Activated B cell treated with CpG ODN at 0.5 μM for 24 hours (primary cell): ENCODE results near the gene KRT86. TPM values are rescaled to one million over a fixed set of nuclear protein-coding genes. Genes with fewer than 3 reads are reported as not detected.

Source experiments
- ATAC-seq: fragments of 200-7000 bp; cut with Tn5 transposase; one replicate; pipeline ENCODE4 v1.10.0; 2021; ENCODE audit warnings: low read depth, mild to moderate bottlenecking, moderate library complexity
- CTCF ChIA-PET: fragments of 350-600 bp; sonication (Branson Sonifier 250); formaldehyde crosslinking; loops from one replicate; lab custom pipeline; 2021; ENCODE audit warnings: antibody characterized with exemption; lab: Charles Lee
- POLR2A ChIA-PET: fragments of 350-600 bp; sonication (Branson Sonifier 250); formaldehyde crosslinking; loops from one replicate; lab custom pipeline; 2021; ENCODE audit warnings: antibody characterized with exemption; lab: Charles Lee
- DNase-seq: peaks from one replicate; pipeline ENCODE4 v3.0.0; 2022
- H3K27ac Mint-ChIP-seq: one replicate; pipeline ENCODE4 v1.8.0; 2020; ENCODE audit warnings: mixed read lengths
- H3K27me3 Mint-ChIP-seq: one replicate; pipeline ENCODE4 v1.8.0; 2021; ENCODE audit warnings: mixed read lengths
- H3K36me3 Mint-ChIP-seq: one replicate; pipeline ENCODE4 v1.8.0; 2021; ENCODE audit warnings: low read depth, mixed read lengths
- H3K4me1 Mint-ChIP-seq: one replicate; pipeline ENCODE4 v1.8.0; 2021; ENCODE audit warnings: mixed read lengths
- H3K4me3 Mint-ChIP-seq: one replicate; pipeline ENCODE4 v1.8.0; 2020; ENCODE audit warnings: mild to moderate bottlenecking, mixed read lengths
- H3K9me3 Mint-ChIP-seq: one replicate; pipeline ENCODE4 v1.8.0; 2020; ENCODE audit warnings: mixed read lengths
- intact Hi-C: fragments of 100-400 bp; cut with micrococcal nuclease; formaldehyde crosslinking; loops from one replicate; pipeline ENCODE4 v1.15.1; 2024
- total RNA-seq: library from RNA; stranded (reverse); gene quantifications from 2 replicates; pipeline ENCODE4 v1.2.3, GENCODE V29; 2022
- TF ChIP-seq, protein P1 (sequence below): fragments of 200-600 bp; IDR thresholded peaks from one replicate; pipeline ENCODE4 v1.8.0; 2022; ENCODE audit warnings: antibody characterized with exemption, mild to moderate bottlenecking

KRT86 gene
- total RNA-seq, 1 donor from 2014 or later: not detected

DNA sequence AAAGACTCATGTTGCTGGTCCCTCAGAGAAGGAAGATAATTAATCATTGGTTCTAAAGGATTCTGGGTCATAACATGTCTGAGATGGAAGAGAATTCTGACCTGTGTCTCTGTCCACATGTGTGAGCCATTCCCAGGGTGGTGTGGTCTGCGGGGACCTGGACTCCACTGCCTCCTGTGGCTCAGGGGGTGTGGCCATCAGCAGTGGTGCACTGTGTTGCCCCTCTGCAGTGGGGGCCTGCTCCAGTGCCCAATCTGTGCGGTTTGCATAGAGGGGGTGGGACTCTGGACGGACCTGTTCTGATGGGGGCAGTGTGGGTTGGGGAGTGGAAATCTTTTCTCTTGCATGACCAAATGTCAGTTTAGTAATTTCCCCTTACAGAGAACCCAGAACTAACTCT lies 79.3 kb downstream of the KRT86 start:
- DNase-seq (no peak), ATAC-seq (no peak)
- peaks cover 21% of the 10 kb centered on the region for H3K4me1 Mint-ChIP-seq
- no peaks in the 10 kb centered on the region for H3K9me3 Mint-ChIP-seq
- TF ChIP-seq, protein P1, sequence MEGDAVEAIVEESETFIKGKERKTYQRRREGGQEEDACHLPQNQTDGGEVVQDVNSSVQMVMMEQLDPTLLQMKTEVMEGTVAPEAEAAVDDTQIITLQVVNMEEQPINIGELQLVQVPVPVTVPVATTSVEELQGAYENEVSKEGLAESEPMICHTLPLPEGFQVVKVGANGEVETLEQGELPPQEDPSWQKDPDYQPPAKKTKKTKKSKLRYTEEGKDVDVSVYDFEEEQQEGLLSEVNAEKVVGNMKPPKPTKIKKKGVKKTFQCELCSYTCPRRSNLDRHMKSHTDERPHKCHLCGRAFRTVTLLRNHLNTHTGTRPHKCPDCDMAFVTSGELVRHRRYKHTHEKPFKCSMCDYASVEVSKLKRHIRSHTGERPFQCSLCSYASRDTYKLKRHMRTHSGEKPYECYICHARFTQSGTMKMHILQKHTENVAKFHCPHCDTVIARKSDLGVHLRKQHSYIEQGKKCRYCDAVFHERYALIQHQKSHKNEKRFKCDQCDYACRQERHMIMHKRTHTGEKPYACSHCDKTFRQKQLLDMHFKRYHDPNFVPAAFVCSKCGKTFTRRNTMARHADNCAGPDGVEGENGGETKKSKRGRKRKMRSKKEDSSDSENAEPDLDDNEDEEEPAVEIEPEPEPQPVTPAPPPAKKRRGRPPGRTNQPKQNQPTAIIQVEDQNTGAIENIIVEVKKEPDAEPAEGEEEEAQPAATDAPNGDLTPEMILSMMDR: no peak
- intact Hi-C loops: no loop called here
- no peaks in the 10 kb centered on the region for H3K36me3 Mint-ChIP-seq
- H3K27ac Mint-ChIP-seq: no peak overlapping the region
- ChIA-PET POLR2A (no interaction called here), CTCF (no interaction called here)
- peaks cover 2% of the 10 kb centered on the region for H3K27me3 Mint-ChIP-seq
- no peak overlapping the region for H3K4me3 Mint-ChIP-seq

DNA sequence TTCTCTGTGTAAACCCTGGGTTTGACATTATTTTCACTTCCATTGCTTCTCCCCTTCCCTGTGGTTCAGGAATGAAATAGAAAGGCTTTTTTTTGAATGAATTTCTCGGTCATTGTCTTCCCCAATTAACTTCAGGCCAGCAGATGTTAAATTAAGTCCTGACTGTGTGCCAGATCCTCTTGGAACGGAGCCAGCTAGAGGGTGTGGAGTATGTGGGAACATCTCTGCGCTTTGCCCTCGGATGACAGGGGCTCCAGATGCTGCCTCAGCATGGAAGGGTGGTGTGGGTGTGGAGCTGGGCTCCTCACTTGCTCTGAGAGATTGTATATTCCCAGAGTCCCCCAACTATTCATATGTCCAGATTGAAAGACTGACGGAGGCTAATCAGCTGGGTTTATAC lies 79.8 kb downstream of the KRT86 start:
- CTCF ChIA-PET: no interaction called here
- TF ChIP-seq, protein P1: no peak
- Mint-ChIP-seq H3K27me3 (peaks cover 2% of the 10 kb centered on the region), H3K36me3 (no peaks in the 10 kb centered on the region), H3K4me1 (peaks cover 25% of the 10 kb centered on the region), H3K4me3 (no peak overlapping the region), H3K9me3 (no peaks in the 10 kb centered on the region), H3K27ac (no peak overlapping the region)
- intact Hi-C loops: no loop called here
- POLR2A ChIA-PET: no interaction called here
- DNase-seq: no peak
- ATAC-seq: no peak

DNA sequence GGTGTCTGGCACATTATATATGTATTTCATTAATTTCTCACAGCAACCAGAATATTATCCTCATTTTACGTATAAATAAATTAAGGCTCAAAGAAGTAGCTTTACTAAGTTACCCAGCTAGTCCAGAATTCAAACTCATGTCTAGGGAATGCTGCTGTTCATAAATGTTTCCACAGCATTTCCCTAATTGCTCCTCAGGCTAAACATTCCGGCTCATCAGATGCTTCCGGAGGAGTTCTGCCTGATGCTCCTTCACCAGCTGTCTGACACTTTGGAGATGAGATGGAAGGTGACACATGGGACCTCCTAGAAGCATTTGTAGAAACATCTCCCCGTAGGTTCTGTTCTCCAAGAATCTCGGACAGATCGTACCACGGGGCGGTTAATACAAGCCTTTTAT lies 80.7 kb downstream of the KRT86 start:
- Mint-ChIP-seq H3K4me3 (no peak overlapping the region), H3K4me1 (peaks cover 32% of the 10 kb centered on the region), H3K27ac (no peak overlapping the region), H3K36me3 (no peaks in the 10 kb centered on the region), H3K9me3 (no peaks in the 10 kb centered on the region), H3K27me3 (peaks cover 6% of the 10 kb centered on the region)
- POLR2A ChIA-PET: no interaction called here
- TF ChIP-seq, protein P1: no peak
- CTCF ChIA-PET: no interaction called here
- no peak for ATAC-seq
- DNase-seq: no peak
- intact Hi-C loops: no loop called here

DNA sequence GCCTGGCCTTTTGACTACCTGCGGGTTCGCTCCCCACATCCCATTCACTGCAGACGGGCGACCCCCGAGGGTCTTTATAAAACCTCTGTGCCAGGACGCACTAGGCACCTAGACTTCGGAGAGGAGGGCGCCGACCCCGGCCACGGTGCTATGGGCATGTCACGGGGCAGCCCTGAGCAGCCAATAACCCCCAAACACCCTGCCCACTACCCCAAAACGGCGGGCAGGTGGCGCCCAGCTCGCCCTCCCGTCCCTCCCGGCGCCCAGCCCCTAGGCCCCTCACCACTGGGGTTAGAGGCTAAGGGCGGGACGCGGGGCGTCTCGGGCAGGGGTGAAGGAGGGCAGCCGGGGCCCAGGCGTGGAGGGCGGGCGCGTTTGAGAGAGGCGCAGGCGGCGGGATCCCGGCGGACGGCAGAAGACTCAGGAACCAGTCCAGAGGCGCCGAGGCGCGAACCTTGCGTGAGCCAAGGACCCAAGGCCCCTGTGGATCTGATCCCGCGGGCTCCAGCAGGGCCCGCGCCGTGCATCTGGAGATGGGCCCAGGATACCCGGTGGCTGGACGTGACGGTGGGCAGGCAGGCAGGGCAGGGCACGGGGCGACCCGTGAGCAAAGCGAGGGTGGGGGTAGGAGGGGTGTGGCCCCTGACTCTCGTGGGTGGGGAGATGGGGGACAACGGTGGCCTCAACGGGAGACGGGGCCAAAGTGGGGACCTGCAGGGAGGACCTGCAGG lies 81.8 kb downstream of the KRT86 start:
- TF ChIP-seq, protein P1: no peak
- ATAC-seq: no peak
- no peak for DNase-seq
- CTCF ChIA-PET: no interaction called here
- H3K36me3 Mint-ChIP-seq: no peaks in the 10 kb centered on the region
- peaks cover 6% of the 10 kb centered on the region for H3K27me3 Mint-ChIP-seq
- intact Hi-C loops: no loop called here
- peaks cover 32% of the 10 kb centered on the region for H3K4me1 Mint-ChIP-seq
- no peaks in the 10 kb centered on the region for H3K9me3 Mint-ChIP-seq
- H3K27ac Mint-ChIP-seq: no peak overlapping the region
- POLR2A ChIA-PET: no interaction called here
- no peak overlapping the region for H3K4me3 Mint-ChIP-seq

DNA sequence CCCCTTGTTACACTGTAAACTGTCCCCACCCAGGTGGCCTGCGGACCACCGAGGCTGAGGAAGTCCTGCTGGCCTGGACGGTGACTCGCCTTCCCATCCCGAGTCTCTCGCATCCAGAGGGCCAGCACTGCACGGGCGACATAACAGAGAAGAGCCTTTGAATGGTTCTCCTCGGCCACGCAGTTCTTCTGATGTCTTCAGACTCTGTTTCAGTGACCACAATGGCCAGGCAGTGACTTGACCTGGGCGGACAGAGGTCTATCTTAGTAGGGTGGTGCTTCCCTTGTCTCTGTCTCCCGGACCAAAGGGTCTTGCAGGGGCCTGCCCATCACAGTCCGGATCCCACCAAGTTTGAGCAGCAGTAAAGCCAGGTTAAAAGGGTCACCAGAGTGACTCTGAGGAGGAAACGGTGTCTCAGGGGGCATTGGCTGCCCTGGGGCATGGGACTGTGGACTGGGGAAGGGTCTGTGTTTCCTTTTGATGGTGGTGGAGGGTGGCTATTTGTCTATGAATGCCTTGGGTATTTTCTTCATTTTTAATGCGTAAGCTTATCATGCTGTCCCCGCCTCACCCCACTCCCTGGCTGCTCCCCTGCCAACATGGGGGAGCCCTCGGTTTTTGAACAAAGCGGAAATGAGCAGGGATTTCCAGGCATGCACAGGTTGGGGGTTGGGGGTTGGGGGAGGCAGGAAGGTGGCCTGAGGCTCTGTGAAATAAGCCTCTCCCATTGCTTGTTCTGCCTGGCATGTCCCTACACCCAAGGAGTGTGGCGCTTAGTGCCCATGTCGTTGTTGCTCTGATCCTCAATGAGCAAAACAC lies 82.5 kb downstream of the KRT86 start:
- Mint-ChIP-seq H3K4me3 (no peak overlapping the region), H3K9me3 (no peaks in the 10 kb centered on the region), H3K4me1 (peaks cover 29% of the 10 kb centered on the region), H3K27me3 (peaks cover 6% of the 10 kb centered on the region), H3K27ac (no peak overlapping the region), H3K36me3 (no peaks in the 10 kb centered on the region)
- ChIA-PET POLR2A (no interaction called here), CTCF (no interaction called here)
- DNase-seq (no peak), ATAC-seq (no peak)
- intact Hi-C loops: no loop called here
- TF ChIP-seq, protein P1: no peak
